Suppressor macrophage treated with lipopolysaccharide for 1 hour (primary cell): ENCODE results near the gene FTCD.
A peak's percentile ranks its signal among the peaks of the same experiment; 100 is the strongest.
"Not testable (repeated sequence)": the region's sequence is repeated elsewhere in the genome, so short reads cannot be mapped to it uniquely, and the experiment has no call there.

Experiments
- DNase-seq, 3 donors: peaks; one replicate each; pipeline ENCODE4 v3.0.0-alpha.2; 2020 to 2022

FTCD gene, protein sequence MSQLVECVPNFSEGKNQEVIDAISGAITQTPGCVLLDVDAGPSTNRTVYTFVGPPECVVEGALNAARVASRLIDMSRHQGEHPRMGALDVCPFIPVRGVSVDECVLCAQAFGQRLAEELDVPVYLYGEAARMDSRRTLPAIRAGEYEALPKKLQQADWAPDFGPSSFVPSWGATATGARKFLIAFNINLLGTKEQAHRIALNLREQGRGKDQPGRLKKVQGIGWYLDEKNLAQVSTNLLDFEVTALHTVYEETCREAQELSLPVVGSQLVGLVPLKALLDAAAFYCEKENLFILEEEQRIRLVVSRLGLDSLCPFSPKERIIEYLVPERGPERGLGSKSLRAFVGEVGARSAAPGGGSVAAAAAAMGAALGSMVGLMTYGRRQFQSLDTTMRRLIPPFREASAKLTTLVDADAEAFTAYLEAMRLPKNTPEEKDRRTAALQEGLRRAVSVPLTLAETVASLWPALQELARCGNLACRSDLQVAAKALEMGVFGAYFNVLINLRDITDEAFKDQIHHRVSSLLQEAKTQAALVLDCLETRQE

DNA sequence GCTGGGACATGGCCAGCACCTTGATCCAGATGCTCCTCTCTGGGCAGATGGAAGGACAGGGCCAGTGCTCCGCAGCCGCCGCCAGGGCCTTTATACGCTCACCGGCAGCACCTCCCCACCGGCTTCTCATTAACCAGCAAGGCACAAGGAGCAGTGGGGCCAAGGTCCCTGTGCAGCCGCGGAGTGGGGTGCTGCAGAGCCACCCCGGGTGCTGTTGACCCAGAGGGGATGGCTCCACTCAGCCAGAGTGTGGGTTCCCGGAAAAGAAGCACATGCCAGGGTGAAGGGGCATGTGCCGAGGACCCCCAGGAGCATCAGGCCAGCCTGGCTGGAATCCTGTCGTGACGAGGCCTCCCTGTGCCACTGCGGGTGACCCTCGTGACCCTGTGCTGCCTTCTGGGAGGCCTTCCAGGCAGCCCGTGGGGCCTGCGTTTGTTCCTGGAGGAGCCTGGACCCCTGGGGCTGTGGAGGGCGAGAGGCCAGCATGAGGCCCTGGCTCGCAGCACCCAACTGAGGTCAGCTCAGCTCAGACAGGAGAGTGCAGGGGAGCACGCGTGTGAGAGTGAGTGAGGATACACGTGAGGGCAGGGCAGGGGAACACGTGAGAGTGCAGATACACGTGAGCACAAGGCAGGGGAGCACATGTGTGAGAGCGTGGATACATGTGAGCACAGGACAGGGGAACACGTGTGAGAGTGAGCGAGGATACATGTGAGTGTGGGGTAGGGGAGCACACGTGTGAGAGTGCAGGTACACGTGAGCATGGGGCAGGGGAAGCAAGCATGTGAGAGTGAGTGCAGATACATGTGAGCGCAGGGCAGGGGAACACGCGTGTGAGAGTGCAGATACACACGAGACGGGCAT, at the start of gene FTCD:
Gene FTCD, minus strand, starts transcription at position 66 of the 864 bp plus-strand sequence. Its CDS starts 56 bp downstream, at position 10.
- DNase-seq, result no peak

DNA sequence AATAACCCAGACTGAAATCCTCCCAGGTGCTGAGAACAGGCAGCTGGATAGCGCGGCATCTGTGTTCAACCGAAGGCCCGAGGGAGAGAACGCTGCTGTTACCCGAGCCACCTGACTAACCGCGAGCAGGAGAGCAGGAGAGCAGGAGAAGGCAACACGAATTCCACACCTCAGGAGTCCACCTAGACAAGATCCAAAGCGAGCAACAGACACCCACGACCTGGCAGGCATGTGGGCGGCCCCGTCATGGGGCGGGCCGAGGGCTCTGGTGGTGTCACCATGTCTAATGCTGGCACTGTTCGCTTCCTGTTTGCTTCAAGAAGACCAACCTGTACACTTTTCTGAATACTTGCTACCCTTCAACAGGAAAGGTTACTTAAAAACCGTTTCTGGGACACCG, 49.8 kb upstream of the FTCD start:
- no peak for DNase-seq

DNA sequence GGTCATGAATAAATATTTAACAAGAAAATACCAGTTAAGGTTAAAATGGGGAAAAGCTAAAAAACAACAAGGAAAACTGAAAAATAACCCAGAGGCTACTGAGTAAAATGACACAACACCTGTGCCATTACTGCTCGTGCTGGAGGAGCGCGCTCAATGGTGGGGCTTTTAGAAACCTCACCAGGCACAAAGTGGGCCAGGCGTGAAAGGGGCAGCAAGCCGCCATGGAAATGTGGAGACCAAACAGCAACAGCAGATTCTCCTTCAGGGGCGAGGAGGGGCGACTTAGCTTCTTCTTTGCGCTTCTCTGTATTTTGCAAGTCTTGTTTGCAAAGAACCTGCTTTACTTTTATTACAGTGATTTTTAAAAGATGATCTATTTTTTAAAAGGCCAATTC, 47.8 kb upstream of the FTCD start:
- no peak for DNase-seq

DNA sequence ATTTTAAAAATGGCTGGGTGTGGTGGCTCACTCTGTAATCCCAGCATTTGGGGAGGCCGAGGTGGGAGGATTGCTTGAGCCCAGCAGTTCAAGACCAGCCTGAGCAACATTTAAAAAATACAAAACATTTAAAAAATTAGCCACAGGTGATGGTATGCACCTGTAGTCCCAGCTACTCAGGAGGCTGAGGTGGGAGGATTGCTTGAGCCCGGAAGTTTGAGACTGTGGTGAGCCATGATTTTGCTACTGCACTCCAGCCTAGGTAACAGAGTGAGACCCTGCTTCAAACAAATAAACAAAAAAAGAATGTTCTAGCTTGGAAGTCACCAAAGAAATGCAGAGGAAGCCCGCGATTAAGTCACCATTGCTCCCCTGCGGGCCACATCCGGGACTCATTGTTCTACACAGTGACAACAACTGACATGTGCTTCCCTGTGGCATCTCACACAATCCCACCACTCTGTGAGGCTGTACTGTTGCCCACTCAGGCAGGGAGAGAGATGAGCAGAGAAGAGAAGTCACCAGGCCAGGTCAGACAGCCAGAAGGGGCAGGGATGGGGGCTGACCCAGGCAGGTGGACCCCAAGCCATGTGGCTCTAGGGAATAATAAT, 47.3 kb upstream of the FTCD start:
- no peak for DNase-seq

DNA sequence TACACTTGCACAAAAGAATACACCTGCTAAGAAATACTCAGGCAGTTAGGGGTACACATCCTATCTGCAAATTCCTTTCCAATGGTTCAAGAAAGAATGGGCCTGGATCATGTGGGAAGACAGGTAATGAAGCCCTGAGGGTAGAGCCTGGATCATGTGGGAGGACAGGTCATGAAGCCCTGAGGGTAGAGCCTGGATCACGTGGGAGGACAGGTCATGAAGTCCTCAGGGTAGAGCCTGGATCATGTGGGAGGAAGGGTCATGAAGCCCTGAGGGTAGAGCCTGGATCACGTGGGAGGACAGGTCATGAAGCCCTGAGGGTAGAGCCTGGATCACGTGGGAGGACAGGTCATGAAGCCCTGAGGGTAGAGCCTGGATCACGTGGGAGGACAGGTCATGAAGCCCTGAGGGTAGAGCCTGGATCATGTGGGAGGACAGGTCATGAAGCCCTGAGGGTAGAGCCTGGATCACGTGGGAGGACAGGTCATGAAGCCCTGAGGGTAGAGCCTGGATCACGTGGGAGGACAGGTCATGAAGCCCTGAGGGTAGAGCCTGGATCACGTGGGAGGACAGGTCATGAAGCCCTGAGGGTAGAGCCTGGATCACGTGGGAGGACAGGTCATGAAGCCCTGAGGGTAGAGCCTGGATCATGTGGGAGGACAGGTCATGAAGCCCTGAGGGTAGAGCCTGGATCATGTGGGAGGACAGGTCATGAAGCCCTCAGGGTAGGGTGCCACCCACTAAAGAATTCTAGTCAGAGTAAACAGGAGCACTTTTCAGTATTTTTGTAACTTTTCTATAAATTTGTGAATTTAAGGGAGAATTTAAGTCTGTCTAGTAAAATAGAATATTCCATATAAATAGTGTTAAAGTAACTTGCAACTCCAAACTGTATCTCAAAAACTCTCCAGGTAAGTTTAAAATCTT, 45.8 kb upstream of the FTCD start:
- DNase-seq, result not testable (repeated sequence)

DNA sequence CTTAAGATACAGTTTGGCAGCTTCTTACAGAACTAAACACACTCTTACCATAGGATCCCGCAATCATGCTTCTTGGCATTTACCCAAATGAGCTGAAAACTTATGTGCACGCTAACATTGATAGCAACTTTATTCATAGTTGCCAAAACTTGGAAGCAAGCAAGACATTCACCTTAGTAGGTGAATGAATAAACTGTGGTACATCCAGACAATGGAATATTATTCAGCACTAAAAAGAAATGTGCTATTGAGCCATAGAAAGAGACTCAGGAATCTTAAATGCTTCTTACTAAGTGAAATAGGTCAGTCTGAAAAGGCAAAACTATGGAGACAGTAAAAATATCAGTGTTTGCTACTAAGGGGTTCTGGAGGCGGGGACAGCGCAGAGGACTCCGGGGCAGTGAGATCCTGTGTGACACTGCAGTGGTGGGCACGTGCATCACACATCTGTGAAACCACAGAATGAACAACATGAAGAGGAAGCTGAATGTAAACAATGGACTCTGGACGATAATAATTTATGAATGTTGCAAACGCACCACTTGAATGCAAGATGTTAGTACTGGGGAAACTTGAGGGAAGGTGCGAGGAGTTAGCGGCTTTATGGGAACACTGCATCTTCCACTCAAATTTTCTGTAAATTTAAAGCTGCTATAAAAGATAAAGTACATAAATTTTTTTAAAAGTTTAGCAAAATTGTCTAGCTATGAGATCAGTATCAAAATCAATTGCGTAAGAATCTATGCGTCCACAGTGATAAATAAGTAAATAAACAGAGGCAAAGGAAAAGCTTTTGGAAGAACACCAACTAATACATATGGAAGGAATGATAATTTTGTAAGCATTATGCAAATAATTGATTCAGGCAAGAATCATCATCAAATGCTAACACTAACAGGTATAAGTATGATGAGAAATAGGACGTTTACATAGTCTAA, 44.3 kb upstream of the FTCD start:
- DNase-seq, result no peak

DNA sequence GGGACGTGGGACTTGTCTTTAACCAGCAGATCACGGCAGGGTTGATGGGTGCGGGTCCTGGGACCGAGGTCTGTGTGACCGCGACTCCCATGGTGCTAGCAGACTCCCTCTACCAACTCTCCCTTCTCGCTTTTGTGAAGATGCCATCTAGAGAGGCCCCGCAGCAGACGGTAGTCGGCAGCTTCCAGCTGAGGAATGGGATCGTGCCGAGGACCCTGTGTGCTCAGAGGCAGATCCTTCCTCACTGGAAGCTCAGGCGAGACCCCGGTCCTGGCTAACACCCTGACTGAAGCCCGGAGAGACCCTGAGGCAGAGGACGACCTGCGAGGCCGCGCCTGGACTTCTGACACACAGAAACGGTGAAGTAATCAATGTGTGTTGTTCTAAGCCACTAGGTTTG, 41.4 kb upstream of the FTCD start:
- DNase-seq, result no peak

DNA sequence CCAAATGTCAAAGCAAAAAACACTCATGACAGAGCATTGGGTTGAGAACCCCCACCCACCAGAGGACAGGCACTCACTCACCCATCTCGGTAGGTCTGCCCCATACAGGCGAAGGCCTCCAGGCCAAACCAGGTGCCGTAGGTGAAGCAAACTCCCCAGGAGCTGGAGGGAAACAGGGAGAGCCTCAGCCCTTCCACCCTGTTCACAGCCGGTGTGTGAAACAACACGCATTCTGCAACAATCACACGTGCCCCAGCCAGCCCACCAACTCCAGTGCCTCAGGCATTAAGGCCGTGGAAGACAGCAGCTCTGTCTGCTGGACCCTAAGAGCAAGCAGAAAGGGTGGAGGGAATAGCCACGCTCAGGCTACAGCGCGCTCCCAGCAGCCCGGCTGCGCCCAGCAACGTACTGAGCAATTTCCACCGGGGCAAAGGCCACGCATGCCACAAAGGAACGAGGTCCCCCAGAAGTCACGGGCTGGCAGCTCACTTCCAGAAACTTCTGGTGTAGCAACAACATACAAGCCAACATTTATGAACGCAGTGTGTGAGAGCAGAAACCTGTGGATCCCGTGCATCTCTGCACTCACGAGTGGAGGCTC, 40.3 kb upstream of the FTCD start:
- DNase-seq, result no peak

DNA sequence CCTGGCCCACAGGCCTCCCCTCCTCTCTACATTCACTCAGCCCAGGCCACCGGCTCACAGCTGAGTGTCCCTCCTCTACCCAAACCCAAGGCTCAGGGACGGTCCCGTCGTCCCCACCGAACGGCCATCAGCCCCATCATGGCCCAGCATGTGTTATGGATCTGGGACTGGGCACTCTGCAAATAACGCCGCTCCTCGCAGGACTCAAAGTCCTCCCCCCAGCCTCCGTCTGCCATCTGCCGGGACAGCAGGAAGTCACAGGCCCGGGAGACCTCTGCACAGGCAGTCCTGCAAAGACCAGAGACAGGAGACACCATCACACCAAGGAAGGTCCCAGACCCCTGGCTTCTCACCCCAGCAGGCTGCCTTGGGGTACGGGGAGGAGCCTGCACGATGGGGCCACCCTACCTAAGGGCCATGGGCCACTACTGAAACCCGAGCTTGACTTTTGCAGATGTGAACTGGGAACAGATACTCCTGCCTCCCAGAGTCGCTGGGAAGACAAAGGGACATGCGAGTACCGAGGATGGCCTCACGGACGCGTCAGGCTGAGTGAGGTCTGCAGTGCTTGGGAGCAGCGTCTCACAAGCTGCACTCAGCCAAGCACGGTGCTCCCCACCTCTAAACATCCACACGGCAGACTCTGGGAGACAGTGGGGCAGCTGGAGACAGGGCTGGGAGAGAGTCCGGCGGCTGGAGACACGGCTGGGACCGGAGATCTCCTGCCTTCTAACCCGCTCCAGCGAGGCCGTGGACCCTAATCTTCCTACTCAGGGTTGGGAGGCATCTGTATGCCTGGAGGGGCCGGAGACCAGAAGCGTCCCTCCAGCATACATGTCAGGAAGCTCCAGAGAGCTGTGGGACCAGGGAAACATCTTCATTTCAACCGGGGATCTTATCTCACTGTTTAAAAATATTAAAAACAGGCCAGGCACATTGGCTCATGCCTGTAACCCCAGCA, 39.3 kb upstream of the FTCD start:
- DNase-seq, result no peak

DNA sequence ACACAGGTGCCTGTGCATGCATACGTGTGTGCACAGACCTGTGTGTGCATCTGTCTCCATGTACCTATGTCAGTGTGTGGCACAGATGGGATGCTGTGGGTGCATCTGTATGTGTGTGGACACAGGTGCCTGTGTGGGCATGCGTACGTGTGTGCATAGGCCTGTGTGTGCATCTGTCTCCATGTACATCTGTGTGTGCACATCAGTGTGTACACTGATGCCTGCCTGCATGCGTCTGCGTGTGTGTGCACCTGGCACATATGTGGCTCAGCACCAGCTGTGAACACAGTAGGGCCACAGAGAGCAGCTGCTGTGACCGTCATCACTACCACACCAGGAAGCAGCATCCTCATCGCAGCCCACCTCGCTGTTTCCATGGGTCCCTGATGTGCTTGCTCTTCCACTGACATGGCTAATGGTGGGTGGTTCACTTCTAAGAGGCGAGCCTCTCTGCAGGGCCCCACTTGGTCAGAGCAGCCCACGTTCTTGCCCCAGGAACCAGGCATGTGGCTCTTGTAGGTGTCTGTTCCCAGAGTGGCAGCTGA, 38.5 kb upstream of the FTCD start:
- DNase-seq, result no peak

DNA sequence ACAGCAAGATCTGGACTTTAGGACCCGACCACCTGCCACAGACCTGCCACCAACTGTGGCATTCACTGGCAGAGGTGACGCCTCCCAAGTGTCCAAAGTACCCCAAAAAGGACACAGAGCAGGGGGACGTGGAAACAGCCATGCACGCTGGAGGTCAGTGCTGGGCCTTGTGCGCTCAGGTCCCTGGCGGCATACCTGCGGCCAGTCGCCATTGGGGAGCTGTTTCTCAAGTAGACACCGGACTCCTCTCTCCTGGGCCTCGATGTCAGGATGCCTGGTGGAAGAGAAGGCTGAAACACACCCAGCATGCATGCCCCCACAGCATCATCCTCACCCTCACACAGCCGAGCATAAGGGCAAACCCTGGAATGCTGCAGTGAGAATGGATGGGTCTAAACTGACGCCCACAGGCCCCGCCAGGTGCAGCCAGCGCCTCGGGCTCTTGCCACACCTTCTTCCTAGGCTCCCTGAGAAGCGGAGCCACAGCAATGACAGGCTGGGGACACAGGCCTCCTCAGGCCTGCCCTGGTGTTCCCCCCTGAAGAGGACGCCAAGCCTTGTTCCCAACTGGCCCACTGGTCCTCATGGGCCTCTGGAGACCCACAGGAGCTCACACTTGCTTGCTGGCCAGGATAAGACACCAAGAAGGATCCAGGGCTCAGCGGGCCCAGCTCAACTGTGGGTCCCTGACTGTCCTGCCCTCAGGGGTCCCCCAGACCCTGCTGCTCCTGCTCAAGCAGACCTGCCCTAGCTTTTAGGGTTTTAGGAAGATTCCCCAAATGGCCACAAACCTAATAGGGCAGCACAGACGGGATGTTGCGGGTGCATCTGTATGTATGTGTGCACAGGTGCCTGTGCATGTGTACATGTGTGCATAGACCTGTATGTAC, 36.6 kb upstream of the FTCD start:
- DNase-seq, result no peak

DNA sequence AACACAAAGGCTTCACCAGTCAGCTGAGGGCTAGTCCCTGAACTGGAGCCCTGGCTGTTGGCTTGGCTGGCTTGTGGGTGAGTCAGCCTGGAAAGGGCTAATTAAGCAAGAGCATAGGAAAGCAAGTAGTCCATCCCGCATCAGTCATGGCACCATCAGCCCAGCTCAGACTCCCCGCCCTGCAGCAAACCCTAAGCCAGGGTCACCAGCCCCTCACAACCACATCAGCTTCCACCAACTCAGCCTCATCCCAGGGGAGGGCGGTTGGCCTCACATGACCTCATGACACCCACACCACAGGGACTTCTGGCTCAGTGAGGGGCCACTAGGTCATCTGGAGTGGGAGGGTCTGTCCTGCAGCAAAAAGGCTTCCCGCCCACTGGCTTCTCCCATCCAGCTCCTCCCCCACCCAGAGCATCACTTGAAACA, 35.9 kb upstream of the FTCD start:
- peak; percentile 60 to 73 (median 62) for DNase-seq

DNA sequence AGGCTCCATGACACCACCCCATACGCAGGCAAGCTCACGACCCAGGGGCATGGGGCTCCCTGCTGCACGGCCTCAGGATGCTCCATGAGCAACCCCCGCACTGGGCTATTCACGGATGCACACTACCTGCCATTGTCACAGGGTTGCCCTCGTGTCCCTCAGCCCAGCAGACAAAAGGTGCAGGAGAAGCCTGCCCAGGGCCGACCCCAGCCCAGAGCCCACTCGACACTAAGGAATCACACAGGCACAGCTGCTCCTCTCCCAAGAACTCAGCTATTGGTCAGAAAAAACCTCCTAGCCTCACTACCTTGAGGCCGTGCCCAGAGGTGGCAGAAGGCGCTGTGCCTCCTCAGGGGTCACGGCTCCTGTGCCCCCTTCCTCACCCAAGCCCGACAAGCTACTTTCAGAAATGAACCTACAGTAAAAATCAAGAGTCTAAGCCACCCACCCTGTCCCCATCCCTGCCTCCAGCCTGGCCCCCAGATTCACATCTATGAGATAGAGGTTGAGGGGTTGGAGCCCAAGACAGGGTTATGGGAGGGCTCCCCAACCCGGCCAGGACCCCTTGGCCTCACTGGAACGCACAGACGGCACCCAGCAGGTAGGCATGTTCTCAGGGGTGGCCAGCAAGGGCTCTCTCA, 35.2 kb upstream of the FTCD start:
- no peak for DNase-seq

DNA sequence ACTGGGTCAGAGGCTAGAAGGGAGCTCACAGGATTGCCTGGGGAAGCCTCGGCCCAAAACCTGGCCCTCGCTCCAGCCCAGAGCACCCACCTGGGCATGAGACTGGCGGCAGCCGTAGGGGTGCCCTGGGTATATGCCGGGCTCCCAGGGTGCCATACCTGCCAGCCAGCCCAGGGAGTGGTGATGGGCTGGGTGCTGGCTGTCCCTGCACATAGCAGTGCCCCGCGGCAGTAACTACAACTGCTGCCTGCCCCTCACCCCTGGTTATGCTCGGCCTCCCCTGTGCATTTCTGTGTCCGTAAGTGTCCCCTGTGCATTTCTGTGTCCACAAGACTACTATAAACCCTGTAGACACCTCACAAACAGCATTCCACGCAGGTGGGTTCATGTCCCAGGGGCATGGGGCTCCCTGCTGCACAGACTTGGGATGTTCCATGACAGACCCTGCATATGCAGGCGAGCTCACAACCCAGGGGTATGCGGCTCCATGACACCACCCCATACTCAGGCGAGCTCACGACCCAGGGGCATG, 34.6 kb upstream of the FTCD start:
- no peak for DNase-seq

DNA sequence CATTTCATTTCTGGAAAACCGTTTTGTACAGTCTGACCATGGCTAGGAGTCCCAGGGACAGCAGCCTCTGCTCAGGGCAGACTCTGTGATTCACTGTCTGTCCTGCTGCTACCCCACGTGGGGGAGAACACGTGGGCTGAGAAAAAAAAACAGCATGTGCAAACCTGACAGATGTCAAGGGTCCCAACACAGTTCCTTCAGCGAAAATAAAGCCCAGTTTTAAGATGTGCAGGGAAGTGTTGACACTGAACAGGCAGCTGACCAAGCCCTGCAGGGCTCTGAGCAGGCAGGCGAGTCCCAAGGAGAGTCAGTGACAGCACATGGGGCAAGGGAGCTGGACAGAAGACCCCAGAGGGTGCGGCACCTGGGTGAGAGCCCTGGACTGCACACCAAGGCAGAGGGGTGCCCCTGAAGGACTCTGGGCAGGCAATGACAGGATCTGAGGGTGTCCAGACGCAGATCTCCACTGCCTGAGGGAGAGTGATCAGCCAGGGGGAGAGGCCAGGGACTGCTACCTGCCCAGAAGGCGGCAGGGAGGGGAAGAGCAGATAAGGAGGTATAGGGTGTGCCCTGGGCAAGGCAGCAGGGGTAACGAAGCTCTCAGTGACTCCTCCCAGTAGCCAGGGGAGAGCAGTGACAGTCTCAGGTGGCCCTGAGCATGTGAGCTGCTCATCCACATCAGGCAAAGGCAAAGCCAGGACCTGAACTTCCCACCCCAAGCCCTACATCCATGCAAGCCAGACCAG, 34.0 kb upstream of the FTCD start:
- no peak for DNase-seq
